HCT116 (cell line): ENCODE measurements around the gene FUT6. TPM values are rescaled to one million over a fixed set of nuclear protein-coding genes. Genes with fewer than 3 reads are reported as not detected.
"Not testable (repeated sequence)": the region's sequence is repeated elsewhere in the genome, so short reads cannot be mapped to it uniquely, and the experiment has no call there.

ENCODE experiments used
- ATAC-seq: fragments of 200-7000 bp; cut with Tn5 transposase; 2 replicates; pipeline ENCODE4 v1.9.1; 2020; ENCODE audit warnings: mild to moderate bottlenecking, moderate library complexity
- BruUV-seq: library from RNA; stranded (reverse); fragments of 400-500 nt; replicated peaks from 2 replicates; lab custom pipeline; 2021; lab: Mats Ljungman, UMichigan
- CTCF ChIA-PET: fragments of 300-600 bp; sonication (Branson Sonifier 250); formaldehyde crosslinking; loops from one replicate; lab custom pipeline; 2021; ENCODE audit warnings: antibody characterized with exemption; lab: Charles Lee
- POLR2A ChIA-PET: fragments of 300-600, 350-600 bp; sonication (Branson Sonifier 250); formaldehyde crosslinking; loops from one replicate; lab custom pipeline; 2021; ENCODE audit warnings: antibody characterized with exemption; lab: Charles Lee
- RAD21 ChIA-PET, 2 experiments: fragments of 300-600 bp; sonication (Branson Sonifier 250); formaldehyde crosslinking; loops; one replicate each; lab custom pipeline; 2023; ENCODE audit warnings: low total read pairs in 2 of 2; ENCODE audit not compliant: uncharacterized antibody in 2 of 2, unreplicated experiment in 2 of 2, low non-redundant PET in 1 of 2; lab: Charles Lee
- DNase-seq: peaks from one replicate; pipeline ENCODE4 v3.0.0-alpha.2; 2010; ENCODE audit warnings: low read depth, low spot score
- H2AFZ ChIP-seq: fragments of 200-600 bp; shearing (Covaris generic), sonication (generic); 2 replicates; pipeline ENCODE4 v1.6.1; 2017; ENCODE audit warnings: low read depth, mixed run types, mixed read lengths, antibody characterized with exemption, low read length; ENCODE audit not compliant: poor library complexity, severe bottlenecking
- H3K27ac ChIP-seq: 2 replicates; pipeline ENCODE4 v1.5.1; 2012; ENCODE audit warnings: low read depth, low read length
- H3K27me3 ChIP-seq: fragments of 200-600 bp; sonication (generic); 2 replicates; pipeline ENCODE4 v1.6.1; 2016; ENCODE audit warnings: mixed run types, low read length, mixed read lengths; ENCODE audit not compliant: insufficient read depth
- H3K36me3 ChIP-seq, 2 experiments: fragments of 200-500 bp in 1 of 2; fragments of 200-600 bp in 1 of 2; sonication (Bioruptor generic) in 1 of 2; sonication (generic) in 1 of 2; 2 replicates each; pipeline versions ENCODE4 v1.5.1 to v1.6.1; 2014 to 2016; ENCODE audit warnings: low read length in 2 of 2, inconsistent platforms in 1 of 2, mixed read lengths in 1 of 2, mixed run types in 1 of 2; ENCODE audit not compliant: insufficient read depth in 2 of 2, control insufficient read depth in 1 of 2
- H3K4me1 ChIP-seq, 2 experiments: fragments of 200-600 bp in 1 of 2; sonication (generic) in 1 of 2; 2 replicates each; pipeline versions ENCODE4 v1.5.1 to v1.6.1; 2012 to 2017; ENCODE audit warnings: low read length in 2 of 2, inconsistent platforms in 1 of 2, mild to moderate bottlenecking in 1 of 2, mixed read lengths in 1 of 2, mixed run types in 1 of 2, moderate library complexity in 1 of 2; ENCODE audit not compliant: insufficient read depth in 2 of 2, control insufficient read depth in 1 of 2
- H3K4me2 ChIP-seq: fragments of 200-600 bp; sonication (generic); 2 replicates; pipeline ENCODE4 v1.6.1; 2017; ENCODE audit warnings: mixed run types, low read length, mixed read lengths
- H3K4me3 ChIP-seq, 2 experiments: fragments of 200-600 bp in 1 of 2; sonication (generic) in 1 of 2; replicated peaks in 1 of 2; 2 replicates each; pipeline ENCODE4 v1.5.1; 2011 to 2016; ENCODE audit warnings: low read length in 2 of 2, control low read depth in 1 of 2, low read depth in 1 of 2, mild to moderate bottlenecking in 1 of 2, mixed read lengths in 1 of 2, mixed run types in 1 of 2
- H3K79me2 ChIP-seq: fragments of 200-600 bp; sonication (generic); 2 replicates; pipeline ENCODE4 v1.6.1; 2017; ENCODE audit warnings: mild to moderate bottlenecking, mixed run types, low read length, moderate library complexity, mixed read lengths; ENCODE audit not compliant: insufficient read depth
- H3K9ac ChIP-seq: fragments of 200-600 bp; sonication (generic); 2 replicates; pipeline ENCODE4 v1.6.1; 2016; ENCODE audit warnings: low read length, mixed read lengths
- H3K9me2 ChIP-seq: fragments of 200-600 bp; sonication (generic), shearing (Covaris generic); 2 replicates; pipeline ENCODE4 v1.6.1; 2017; ENCODE audit warnings: mixed run types, mild to moderate bottlenecking, moderate library complexity; ENCODE audit not compliant: insufficient read depth
- H3K9me3 ChIP-seq, 2 experiments: fragments of 200-500 bp in 1 of 2; fragments of 200-600 bp in 1 of 2; sonication (Bioruptor generic) in 1 of 2; sonication (generic) in 1 of 2; 2 replicates each; pipeline ENCODE4 v1.6.1; 2014 to 2017; ENCODE audit warnings: low read length in 2 of 2, mixed read lengths in 2 of 2, inconsistent platforms in 1 of 2, low read depth in 1 of 2, mild to moderate bottlenecking in 1 of 2, mixed run types in 1 of 2, moderate library complexity in 1 of 2; ENCODE audit not compliant: control insufficient read depth in 1 of 2, insufficient read depth in 1 of 2
- H4K20me1 ChIP-seq: fragments of 200-600 bp; sonication (generic), shearing (Covaris generic); 2 replicates; pipeline ENCODE4 v1.6.1; 2017; ENCODE audit warnings: mixed run types, mild to moderate bottlenecking, moderate library complexity; ENCODE audit not compliant: insufficient read depth
- CBX3 ChIP-seq: IDR thresholded peaks from 2 replicates; pipeline ENCODE4 v1.6.1; 2012; ENCODE audit warnings: low read depth
- CEBPB ChIP-seq: IDR thresholded peaks from 2 replicates; pipeline ENCODE4 v1.6.1; 2012; ENCODE audit warnings: low read depth
- EZH2phosphoT487 ChIP-seq: fragments of 200-600 bp; IDR thresholded peaks from 2 replicates; pipeline ENCODE4 v1.6.1; 2018; ENCODE audit warnings: antibody characterized with exemption, borderline replicate concordance
- FOSL1 ChIP-seq: IDR thresholded peaks from 2 replicates; pipeline ENCODE4 v1.6.1; 2012; ENCODE audit warnings: low read depth
- JUND ChIP-seq: IDR thresholded peaks from 2 replicates; pipeline ENCODE4 v1.6.1; 2012
- RAD21 ChIP-seq: IDR thresholded peaks from 2 replicates; pipeline ENCODE4 v1.6.1; 2012; ENCODE audit warnings: low read depth, mild to moderate bottlenecking
- SIN3A ChIP-seq: IDR thresholded peaks from 2 replicates; pipeline ENCODE4 v1.6.1; 2012; ENCODE audit warnings: low read depth
- SP1 ChIP-seq: IDR thresholded peaks from 2 replicates; pipeline ENCODE4 v1.6.1; 2012; ENCODE audit warnings: low read depth
- SRF ChIP-seq: IDR thresholded peaks from 2 replicates; pipeline ENCODE4 v1.6.1; 2012; ENCODE audit warnings: low read depth
- TCF7L2 ChIP-seq: IDR thresholded peaks from 2 replicates; pipeline ENCODE4 v1.7.0; 2011; ENCODE audit warnings: borderline replicate concordance, inconsistent platforms; ENCODE audit not compliant: insufficient read depth, insufficient read length; ENCODE audit errors: extremely low read depth
- YY1 ChIP-seq: IDR thresholded peaks from 2 replicates; pipeline ENCODE4 v1.6.1; 2011; ENCODE audit warnings: low read length, low read depth, moderate library complexity, mild to moderate bottlenecking; ENCODE audit not compliant: insufficient replicate concordance; ENCODE audit errors: extremely low read depth
- intact Hi-C: fragments of 100-400 bp; cut with micrococcal nuclease; formaldehyde crosslinking; loops from 2 replicates; pipeline ENCODE4 v1.10.0; 2022
- total RNA-seq: library from RNA; stranded (reverse); gene quantifications from one replicate; pipeline ENCODE4 v1.2.1, GENCODE V29; 2021; ENCODE audit not compliant: unreplicated experiment

Gene FUT6
- total RNA-seq, 1 experiment from 2014 or later: not detected

- no peak for TF ChIP-seq SIN3A
- TF ChIP-seq CBX3: no peak
- no peak for TF ChIP-seq YY1
- TF ChIP-seq, all 23 proteins: peak for 0
Measured at GRCh38 chr19:5877882-5878281, 38.4 kb upstream of the FUT6 start (continued).

DNA sequence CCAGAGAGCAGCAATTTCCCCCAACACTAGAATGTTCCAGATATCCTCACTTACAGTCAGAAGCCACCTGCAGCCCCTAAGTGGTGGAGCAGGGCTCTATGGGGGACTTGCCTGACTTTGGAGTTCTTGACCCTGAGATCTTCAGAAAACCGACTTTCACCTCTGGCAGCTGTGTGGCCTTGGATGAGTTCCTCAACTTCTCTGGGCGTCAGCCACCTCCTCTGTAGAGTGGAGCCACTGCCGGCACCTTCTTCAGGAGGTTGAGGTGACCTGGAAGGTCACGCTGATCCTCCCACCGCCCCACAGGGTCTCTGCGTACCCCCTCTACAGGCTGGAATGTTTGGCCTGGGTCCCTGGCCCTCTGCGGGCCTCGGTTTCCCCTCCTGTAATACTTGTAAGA, 37.9 kb upstream of the FUT6 start:
- Histone ChIP-seq H3K27me3 (no peaks in the 10 kb centered on the region), H3K9ac (no peak overlapping the region), H3K9me2 (no peaks in the 10 kb centered on the region), H3K4me3 (no peak overlapping the region), H3K36me3 (no peaks in the 10 kb centered on the region), H3K79me2 (no peaks in the 10 kb centered on the region), H3K9me3 (no peaks in the 10 kb centered on the region), H4K20me1 (no peaks in the 10 kb centered on the region), H3K4me2 (no peak overlapping the region), H2AFZ (no peak overlapping the region), H3K27ac (no peak overlapping the region), H3K4me1 (peaks cover 17 to 30% of the 10 kb centered on the region in 2 experiments)
- no peak for DNase-seq
- ChIA-PET RAD21 (no interaction called here), CTCF (no interaction called here), POLR2A (no interaction called here)
- no peak for TF ChIP-seq SIN3A
- no peak for TF ChIP-seq CEBPB
- no peak for TF ChIP-seq EZH2phosphoT487
- TF ChIP-seq SRF: no peak
- TF ChIP-seq TCF7L2: no peak
- TF ChIP-seq JUND: no peak
- TF ChIP-seq FOSL1: no peak
- no peak for TF ChIP-seq SP1
- TF ChIP-seq RAD21: no peak
- ATAC-seq: no peak
- no TSS peak for BruUV-seq
- intact Hi-C loops: no loop called here

- peak; percentile 72 for ATAC-seq
- intact Hi-C loops, DNase-seq, POLR2A ChIA-PET, H3K9ac ChIP-seq, H3K27me3 ChIP-seq, BruUV-seq, H3K9me3 ChIP-seq, H3K27ac ChIP-seq, H4K20me1 ChIP-seq, H2AFZ ChIP-seq, H3K36me3 ChIP-seq, CTCF ChIA-PET: not testable (repeated sequence)
- H3K4me1 ChIP-seq: peaks cover 12 to 22% of the 10 kb centered on the region in 2 experiments
- peak; percentile 91 for TF ChIP-seq SRF
- TF ChIP-seq, all 23 proteins: peak for 1; not testable (repeated sequence) for 22
- RAD21 ChIA-PET, H3K9me2 ChIP-seq, H3K4me3 ChIP-seq, H3K79me2 ChIP-seq: not testable (repeated sequence)
- H3K4me2 ChIP-seq: peak overlapping the region; percentile 51
Measured at GRCh38 chr19:5874496-5874895, 35.0 kb upstream of the FUT6 start.
